HG02973 (cell line): Measurements from ENCODE around the gene SPOUT1.

Experiments
- ATAC-seq: cut with Tn5 transposase; IDR thresholded peaks from one replicate; pipeline ENCODE4 v1.9.1; 2021; ENCODE audit warnings: moderate library complexity; ENCODE audit not compliant: unreplicated experiment

SPOUT1 gene

DNA sequence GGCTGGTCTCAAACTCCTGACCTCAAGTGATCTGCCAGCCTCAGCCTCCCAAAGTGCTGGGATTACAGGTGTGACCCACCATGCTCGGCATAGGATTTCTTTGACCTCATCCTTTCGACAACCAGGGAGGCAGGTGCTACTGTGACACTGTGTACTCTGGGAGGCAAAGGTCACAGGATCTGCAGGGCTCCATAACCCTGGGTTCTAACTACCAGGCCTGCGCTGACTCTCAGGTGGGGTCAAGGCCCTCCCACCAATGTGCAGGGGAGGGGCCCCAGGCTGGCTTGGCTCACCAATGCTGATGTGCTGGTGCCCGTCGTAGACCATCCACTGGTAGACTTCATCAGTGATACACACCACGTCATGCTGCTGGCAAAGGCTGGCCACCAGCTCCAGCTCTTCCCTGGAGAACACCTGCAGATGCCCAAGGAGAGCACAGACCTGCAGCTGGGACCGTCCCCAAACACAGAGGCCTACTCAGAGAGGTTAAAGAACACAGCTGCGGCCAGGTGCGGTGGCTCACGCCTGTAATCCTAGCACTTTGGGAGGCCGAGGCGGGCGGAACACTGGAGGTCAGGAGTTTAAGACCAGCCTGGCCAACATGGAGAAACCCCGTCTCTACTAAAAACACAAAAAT is 7.0 kb upstream of the SPOUT1 start:
- no peak for ATAC-seq

DNA sequence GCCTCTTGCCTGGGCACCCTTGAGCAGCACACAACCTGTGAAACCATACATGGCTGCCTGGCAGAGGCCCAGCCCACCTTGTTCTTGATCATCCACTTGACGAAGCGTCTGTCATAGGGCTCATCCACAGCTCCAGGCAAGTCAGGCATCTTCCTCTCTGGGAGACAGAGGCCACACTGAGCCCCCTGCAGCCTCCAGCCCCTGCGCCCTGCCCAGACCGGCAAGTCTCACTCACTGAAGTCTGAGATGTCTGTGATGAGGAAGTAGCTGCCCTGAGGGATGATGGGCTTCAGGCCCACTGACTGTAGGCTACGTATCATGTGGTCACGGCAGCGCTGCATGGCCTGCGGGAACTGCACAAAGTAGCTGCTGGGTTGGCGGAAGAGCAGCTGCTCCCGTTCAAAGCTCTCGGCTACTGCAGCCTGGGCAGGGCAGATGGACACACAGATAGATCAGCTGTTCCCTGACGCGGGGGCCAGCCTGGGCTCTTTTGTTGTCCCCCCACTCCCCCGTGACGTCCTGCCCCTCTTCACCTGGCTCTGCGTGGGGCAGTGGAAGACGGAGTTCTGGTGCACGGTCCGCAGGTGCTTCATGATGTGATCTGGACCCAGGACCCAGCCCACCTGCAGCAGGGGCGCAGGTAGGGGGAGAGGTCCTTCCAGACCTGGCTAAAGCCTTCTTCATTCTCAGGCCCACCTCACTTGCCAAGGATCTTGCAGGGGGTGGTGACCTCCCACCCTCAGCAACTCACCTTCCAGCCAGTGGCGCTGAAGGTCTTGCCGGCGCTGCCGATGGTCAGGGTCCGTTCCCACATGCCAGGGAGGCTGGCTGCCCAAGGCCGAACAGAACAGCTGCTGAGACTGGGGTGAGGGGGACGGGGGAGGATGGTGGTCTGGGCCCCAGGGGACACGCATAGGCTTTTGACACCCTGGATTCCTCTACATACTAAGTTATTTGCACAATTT is 5.9 kb upstream of the SPOUT1 start:
- ATAC-seq, result no peak

DNA sequence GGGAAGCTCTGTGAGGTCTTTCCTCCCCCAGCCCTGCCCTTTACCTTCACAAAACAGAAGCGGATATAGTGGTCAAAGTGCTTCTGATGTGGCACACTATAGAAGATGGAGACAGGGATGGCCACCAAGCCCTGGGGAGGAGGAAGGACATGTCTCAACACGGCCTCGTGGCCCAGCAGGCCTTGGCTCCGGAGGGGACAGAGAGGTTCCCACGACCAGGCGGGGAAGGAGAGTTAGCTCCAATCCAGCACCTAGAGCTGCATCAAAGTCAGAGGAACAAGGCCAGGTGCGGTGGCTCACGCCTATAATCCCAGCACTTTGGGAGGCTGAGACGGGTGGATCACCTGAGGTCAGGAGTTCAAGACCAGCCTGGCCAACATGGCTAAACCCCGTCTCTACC is 4.1 kb upstream of the SPOUT1 start:
- no peak for ATAC-seq

DNA sequence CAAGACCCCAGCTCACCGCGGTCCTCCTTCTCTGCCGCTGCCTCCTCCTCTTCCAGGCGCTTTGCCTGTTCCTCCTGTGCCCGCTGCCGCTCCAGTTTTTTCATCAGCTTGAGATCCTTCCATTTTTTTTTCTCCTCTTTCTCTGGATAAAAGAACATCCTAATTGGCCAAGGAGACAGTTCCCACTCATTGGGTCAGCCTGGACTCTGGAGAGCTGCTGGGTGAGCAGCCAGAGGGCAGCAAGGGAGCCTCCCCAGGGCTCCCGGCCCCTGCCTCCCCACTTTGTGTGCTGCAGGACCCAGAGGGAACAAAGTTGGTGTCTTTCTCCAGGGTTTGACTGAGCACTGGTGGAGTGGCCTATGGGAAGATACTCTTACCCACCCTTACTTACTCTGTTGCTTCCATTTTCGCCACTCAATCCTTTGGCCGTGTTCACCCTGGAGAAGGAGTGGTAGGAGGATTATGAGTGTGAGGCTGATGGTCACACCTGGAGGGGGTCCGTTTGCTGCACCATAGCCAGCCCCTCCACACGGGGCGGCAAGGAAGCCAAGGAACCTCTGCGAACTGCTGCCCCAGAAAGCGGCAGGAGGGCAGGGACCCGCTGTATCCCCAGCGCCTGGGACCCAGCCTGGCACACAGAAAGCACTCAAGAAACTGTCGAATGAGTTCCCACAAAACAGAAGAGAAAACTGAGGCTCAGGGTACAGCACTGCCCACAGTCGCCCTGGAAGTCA is 708 bp downstream of the SPOUT1 start:
- ATAC-seq, result peak; percentile 4

DNA sequence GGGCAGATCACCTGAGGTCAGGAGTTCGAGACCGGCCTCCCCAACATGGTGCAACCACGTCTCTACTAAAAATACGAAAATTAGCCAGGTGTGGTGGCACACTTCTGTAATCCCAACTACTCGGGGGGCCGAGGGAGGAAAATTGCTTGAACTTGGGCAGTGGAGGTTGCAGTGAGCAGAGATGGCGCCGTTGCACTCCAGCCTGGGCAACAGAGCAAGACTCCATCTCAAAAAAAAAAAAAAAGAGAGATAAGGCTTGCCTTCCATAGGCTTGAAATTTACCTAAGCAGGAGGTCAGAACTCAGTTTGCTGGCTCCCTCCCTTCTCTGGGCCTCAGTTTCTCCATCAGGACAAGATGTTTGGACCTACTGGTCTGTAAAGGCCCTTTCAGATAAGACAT is 1.3 kb downstream of the SPOUT1 start:
- no peak for ATAC-seq

DNA sequence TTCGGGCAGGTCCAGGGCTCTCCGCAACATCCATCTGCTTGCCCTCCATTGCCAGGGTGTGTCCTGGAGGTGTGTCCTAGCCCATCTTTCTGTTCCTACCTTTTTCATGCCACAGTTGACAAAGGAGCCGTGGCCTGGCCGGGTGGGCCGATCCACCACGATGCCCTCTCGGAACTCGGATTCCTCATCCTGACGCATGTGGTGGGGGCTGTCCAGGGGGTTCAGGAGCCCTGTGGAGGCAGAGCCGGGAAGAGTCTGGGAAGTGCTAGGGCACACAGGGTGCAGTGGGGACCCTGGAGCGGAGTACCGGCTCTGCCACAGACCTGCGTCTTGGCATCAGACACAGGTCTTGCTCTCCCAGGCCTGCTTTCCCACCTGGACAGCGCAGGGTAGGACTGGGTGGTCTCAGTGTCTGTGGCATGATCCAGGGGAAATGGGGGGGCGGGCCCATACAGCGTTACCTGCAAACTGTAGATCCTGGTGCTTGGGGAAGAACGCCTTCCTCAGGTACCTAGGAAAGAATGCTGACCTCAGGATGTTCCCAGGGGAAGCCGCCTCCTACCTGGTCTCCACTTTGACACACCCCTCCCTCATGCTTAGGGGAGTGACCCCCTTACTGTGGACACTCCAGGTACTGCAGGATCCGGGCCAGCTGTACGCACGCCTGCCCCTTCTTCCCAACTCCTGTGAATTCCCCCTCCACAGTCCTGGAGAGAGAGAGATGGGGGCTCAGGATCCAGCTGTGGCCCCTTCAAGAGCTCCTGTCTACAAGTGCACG is 3.5 kb downstream of the SPOUT1 start:
- ATAC-seq, result no peak

DNA sequence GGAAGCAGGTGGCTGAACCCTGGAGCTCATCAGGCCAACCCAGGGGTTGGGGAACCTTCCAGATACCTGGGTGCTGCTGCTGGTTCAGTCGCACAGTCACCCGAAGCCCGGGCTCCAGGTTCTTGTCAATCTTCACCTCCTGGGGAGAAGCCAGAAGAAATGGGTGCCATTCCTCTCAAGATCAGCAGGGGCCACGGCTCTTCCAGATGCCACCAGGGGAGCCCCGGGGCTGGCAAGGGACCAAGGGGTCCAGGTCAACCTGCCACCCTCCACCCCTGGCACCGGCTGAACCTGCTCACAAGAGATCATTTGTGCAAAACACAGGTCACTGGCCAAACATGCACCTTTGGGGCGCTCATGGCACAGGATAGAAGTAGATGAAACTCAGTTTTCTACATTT is 4.7 kb downstream of the SPOUT1 start:
- ATAC-seq, result no peak

DNA sequence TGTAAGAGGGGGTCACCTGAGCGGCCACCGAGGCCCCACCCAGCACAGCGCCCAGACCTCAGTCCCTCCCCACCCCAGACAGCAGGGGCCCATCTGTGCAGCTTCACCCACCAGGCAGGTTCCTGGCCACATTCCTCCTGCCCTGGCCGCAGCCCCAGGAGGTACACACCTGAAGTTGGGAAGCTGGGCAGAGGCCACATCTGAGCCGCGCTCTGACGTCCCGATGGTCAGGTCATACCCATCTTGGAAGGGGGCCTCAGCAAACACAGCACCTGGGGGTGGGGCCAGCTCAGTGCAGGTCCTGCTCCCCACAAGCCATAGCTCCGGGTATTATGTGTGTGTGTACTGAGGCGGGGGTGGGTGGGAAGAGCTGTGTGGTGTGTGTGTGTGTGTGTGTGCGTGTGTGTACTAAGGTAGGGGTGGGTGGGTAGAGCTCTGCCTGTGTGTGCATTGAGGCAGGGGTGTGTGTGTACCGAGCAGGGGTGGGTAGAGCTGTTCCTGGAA is 5.6 kb downstream of the SPOUT1 start:
- no peak for ATAC-seq

DNA sequence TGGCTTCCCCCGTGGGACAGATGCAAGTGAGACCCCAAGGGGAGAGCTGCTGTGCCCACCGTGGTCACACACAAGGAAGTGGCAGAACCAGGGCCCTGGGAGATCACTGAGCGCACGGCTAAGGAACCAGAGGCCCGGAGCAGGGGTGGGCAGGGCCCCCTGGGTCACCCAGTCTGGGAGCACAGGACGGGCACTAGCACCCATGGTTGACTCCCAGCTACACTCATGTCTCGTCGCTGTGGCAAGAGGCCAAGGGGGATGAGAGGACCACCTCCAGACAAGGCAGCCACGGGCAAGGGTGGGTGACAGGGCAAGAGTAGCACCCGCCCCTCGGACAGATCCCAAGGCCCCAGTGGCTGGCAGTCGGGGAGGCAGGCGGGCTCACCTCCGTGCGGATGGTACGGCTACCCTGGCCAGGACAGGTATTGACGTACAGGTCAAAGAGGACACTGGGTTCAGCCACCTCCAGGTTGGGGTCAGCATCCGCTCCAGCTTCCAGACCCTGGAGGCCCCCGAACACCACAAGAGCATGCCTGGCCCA is 6.2 kb downstream of the SPOUT1 start:
- no peak for ATAC-seq

DNA sequence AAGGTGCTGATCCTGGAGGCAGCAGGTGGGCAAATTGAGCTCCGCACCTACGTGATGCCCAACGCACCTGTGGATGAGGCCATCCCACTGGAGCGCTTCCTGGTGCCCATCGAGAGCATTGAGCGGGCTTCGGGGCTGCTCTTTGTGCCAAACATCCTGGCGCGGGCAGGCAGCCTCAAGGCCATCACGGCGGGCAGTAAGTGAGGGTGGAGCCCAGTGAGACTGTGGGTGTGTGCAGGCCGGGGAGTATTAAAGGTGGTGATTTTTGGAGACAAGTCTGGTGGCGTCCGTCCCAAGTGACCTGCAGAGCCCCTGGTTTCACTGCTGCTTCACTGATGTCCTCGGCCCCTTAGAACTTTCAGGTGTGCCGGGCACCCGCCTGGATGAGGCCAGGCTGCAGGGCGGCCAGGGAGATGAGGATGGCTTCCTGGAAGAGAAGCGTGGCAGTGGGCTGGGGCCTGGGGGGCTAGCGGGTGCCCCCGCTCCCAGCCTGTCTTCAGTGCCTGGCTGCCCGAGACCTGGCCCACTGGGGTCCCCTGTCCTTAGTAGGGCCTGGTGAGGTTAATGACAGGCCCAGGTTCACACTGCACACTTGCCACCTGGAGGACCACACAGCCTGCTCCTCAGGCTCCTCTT is 7.1 kb downstream of the SPOUT1 start:
- no peak for ATAC-seq

DNA sequence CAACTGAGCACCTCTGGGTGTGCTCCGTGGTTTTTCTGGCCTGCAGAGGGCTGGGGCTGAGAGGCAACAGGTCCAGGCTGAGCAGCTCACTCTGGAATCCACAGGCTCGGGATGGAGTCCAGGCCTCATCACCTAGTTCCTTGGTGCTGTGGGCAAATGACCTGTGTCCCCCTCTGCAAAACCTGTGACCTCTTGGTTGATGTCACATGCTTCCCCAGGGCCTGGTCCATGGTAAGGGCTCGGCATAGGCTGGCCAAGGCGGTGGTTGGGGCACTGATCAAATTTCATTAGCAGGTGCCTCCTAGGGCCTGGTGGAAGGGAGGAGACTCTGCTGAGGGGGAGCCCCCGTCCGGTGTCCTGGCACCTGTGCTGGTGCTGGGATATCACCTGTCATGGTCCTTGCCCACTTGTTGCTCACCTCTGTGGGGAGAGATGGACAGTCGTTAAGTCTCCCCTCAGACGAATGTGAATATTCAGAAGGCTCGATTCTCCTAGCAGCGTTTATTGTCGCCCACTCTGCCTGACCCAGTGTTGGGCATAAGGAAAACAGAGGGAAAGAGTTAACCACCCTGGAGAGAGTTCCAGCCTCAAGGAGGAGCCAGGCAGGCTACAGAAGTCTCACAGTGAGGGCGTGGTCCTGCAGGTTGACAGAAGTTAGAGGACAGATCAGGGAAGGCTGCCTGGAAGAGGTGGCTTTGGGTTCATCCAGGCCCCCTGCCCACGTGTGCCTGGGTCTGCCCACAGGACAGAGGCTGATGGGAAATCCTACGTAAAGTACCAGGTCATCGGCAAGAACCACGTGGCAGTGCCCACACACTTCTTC is 7.8 kb downstream of the SPOUT1 start:
- no peak for ATAC-seq

DNA sequence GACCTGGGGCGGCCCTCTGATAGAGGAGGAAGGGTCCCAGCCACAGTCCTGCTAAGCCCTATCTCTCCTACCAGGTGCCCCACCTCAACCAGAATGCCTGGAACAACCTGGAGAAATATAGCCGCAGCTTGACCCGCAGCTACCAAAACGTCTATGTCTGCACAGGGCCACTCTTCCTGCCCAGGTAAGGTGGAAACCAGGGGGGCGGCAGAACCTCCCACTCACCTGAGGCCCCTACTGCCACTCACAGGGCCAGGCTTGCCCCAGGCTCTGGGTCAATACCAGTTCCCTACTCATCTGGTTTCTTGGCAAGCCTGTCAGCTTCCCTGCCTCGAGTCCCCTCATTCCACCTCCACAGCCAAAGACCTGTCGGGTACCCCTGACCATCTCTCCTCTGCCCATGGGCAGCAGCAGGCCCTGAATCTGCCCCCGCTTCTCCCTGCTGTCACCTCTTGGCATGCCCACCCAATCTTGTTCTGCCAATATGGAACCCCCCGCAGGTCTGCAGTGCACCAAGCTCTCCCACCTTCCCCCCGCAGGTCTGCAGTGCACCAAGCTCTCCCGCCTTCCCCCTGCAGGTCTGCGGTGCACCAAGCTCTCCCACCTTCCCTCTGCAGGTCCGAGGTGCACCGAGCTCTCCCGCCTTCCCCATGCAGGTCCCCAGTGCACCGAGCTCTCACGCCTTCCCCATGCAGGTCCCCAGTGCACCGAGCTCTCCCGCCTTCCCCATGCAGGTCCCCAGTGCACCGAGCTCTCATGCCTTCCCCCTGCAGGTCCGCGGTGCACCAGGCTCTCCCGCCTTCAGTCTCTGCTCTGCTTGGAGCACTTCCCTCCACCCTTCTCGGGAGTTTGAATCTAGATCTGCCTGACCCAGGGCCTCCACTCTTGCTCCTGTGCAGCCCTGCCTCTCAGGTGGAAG is 8.7 kb downstream of the SPOUT1 start:
- no peak for ATAC-seq

DNA sequence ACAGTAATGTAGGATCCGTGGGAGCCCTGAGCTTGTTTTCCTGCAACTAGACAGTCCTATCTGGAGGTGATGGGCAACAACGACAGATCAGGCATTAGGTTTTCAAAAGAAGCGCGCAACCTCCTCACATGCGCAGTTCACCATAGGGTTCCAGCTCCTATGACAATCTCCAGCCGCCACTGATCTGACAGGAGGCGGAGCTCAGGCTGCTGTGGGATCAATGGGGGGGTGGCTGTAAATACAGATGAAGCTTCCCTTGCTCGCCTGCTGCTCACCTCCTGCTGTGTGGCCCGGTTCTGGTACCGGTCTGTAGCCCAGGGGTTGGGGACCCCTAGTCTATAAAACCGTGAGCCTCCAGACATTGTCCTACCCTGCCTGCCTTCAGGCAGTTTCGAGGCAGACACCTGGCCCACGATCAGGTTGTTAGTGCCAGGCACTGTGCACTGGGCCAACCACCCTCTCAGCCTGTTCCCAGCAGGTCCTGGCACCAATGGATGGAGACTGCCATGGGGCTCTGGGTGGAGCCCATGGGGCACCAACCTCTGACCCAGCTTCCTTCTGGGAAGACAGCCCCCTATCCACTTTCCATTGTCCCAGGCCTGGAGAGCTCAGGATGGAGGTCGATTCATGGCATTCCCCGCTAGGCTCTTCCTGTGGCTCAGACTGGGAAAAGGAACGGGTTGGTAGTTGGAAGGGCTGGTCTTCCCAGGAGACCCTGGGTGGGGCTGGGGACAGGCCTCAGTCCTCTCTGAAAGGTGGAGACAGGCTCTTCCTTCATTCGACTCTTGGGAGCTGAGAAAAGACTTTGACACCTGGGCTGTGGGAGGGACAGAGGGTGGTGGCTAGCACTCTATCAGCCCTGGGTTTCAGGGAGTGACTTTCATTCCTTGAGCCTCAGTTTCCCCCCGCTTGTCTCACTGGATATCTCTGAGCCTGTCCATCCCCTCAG is 9.6 kb downstream of the SPOUT1 start:
- no peak for ATAC-seq

DNA sequence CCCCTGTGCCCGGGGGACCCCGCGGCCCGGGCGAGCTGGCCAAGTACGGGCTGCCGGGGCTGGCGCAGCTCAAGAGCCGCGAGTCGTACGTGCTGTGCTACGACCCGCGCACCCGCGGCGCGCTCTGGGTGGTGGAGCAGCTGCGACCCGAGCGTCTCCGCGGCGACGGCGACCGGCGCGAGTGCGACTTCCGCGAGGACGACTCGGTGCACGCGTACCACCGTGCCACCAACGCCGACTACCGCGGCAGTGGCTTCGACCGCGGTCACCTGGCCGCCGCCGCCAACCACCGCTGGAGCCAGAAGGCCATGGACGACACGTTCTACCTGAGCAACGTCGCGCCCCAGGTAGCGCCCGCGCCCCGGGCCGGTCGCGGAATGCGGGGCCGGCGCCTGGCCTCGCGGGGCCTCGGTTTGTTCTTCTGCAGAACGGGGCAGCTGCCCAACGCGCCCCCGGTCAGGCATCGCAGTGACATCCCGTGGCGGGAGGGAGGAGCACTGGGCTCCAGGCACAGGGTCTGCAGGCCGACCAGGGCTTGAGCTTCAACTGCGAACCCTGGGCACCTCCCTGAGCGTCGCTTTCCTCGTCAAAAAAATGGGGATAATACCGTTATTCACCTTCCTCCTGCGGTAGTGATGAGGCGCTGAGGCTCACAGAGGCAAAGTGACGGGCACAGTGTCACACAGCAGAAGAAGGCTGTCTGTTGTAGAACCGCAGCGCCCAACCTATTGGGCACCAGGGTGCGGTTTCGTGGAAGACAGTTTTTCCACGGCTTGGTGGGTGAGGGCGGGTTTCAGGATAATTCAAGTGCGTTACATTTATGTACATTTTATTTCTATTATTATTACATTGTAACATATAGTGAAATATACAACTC is 10.5 kb downstream of the SPOUT1 start:
- peak; percentile 20 for ATAC-seq

DNA sequence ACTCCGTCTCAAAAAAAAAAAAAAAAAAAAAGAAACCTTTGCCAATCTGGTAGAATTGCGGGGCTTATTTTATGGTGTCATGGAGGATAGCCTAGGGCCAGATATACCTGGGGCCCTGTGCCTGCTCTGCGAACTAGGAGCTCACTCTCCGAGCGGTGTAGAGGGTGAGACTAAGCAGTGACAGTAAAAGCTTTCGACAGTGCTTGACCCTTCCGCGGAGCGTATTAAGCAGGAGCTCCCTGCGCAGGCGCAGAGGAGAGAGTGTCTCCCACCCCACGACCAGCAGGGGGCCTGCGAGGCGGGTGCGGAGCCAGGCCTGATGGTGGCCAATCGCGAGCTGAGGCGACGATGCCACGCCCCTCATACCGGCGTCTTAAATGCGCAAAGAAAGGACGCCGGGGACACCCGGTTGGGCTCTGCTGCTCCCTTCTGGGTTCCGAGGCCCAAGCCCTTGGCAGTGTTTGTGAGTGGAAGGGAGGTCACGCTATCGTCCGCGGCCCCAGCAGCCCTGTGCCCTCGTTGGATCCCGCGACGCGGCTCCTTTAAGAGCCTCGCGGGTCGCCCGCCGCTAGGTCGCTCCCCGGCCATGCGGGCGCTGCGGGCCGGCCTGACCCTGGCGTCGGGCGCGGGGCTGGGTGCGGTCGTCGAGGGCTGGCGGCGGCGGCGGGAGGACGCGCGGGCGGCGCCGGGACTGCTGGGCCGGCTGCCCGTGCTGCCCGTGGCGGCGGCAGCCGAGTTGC is 11.3 kb downstream of the SPOUT1 start, which contains the start of gene ENDOG:
ENDOG (plus strand) TSS at position 402 of the 740 bp plus-strand sequence; CDS start at position 587, 185 bp downstream.
- peak; percentile 83 for ATAC-seq
